HFF-Myc (cell line): ENCODE results near the gene NPAP1.

Experiments used
- DNase-seq: peaks from one replicate; pipeline ENCODE4 v3.0.0-alpha.2; 2011; ENCODE audit warnings: low read depth; ENCODE audit errors: extremely low read depth
- H3K4me3 ChIP-seq: replicated peaks from 2 replicates; pipeline ENCODE4 v1.5.1; 2011; ENCODE audit warnings: low read depth, mild to moderate bottlenecking, control low read depth, low read length
- CTCF ChIP-seq: IDR thresholded peaks from 2 replicates; pipeline ENCODE4 v1.5.1; 2012; ENCODE audit warnings: mild to moderate bottlenecking, low read depth, low read length, control low read depth; ENCODE audit errors: missing control alignments

NPAP1 gene

GRCh38 chr15:24696842-24697241 is 21.3 kb downstream of the NPAP1 start:
- no peak for DNase-seq
- TF ChIP-seq CTCF: no peak
- no peak overlapping the region for H3K4me3 ChIP-seq

GRCh38 chr15:24718289-24719082 is 42.9 kb downstream of the NPAP1 start:
- no peak for DNase-seq
- TF ChIP-seq CTCF: no peak
- no peak overlapping the region for H3K4me3 ChIP-seq

- H3K4me3 ChIP-seq: no peak overlapping the region
- DNase-seq: no peak
- TF ChIP-seq CTCF: no peak
These were observed 54.2 kb downstream of the NPAP1 start for GRCh38 chr15:24729760-24730159.
